GM23338 (cell line): Measurements from ENCODE around the gene ASXL3.

Experiments
- CREB1 ChIP-seq: fragments of 250-450 bp; sonication (Bioruptor Pico); IDR thresholded peaks from 2 replicates; pipeline ENCODE4 v1.5.0; 2020; ENCODE audit warnings: low read depth, mild to moderate bottlenecking, moderate library complexity
- CTCF ChIP-seq, 2 experiments: fragments of 200-600 bp in 1 of 2; sonication (generic) in 1 of 2; conservative IDR thresholded peaks; 2 replicates each; pipeline versions ENCODE4 v1.5.1 to v1.6.1; 2016 to 2017; ENCODE audit warnings: antibody characterized with exemption in 2 of 2, low read depth in 2 of 2, mild to moderate bottlenecking in 2 of 2, moderate library complexity in 1 of 2
- EZH2 ChIP-seq: fragments of 200-600 bp; sonication (generic); IDR thresholded peaks from one replicate; pipeline ENCODE4 v1.8.0; 2017; ENCODE audit warnings: antibody characterized with exemption, mild to moderate bottlenecking, low read depth; ENCODE audit not compliant: unreplicated experiment
- EZH2phosphoT487 ChIP-seq: fragments of 200-600 bp; sonication (generic); IDR thresholded peaks from one replicate; pipeline ENCODE4 v1.8.1; 2018; ENCODE audit warnings: antibody characterized with exemption; ENCODE audit not compliant: unreplicated experiment
- JUNB ChIP-seq: IDR thresholded peaks from one replicate; pipeline ENCODE4 v1.6.1; 2016; ENCODE audit warnings: antibody characterized with exemption; ENCODE audit not compliant: unreplicated experiment
- NANOG ChIP-seq: IDR thresholded peaks from 2 replicates; pipeline ENCODE4 v1.6.1; 2016; ENCODE audit warnings: antibody characterized with exemption, borderline replicate concordance
- POLR2AphosphoS5 ChIP-seq: IDR thresholded peaks from 2 replicates; pipeline ENCODE4 v1.6.1; 2016; ENCODE audit warnings: antibody characterized with exemption, low read depth
- ZNF114 ChIP-seq: fragments of 250-450 bp; sonication (Bioruptor Pico); IDR thresholded peaks from 2 replicates; pipeline ENCODE4 v1.5.0; 2020; ENCODE audit warnings: mild to moderate bottlenecking, moderate library complexity
- TF ChIP-seq, protein P1 (sequence below): fragments of 250-450 bp; sonication (Bioruptor Pico); IDR thresholded peaks from 2 replicates; pipeline ENCODE4 v1.5.0; 2020; ENCODE audit warnings: mild to moderate bottlenecking, moderate library complexity
- TF ChIP-seq, protein P2 (sequence below): IDR thresholded peaks from one replicate; pipeline ENCODE4 v1.6.1; 2018; ENCODE audit warnings: antibody characterized with exemption; ENCODE audit not compliant: unreplicated experiment
- TF ChIP-seq, protein P3 (sequence below): IDR thresholded peaks from 2 replicates; pipeline ENCODE4 v1.6.1; 2016; ENCODE audit warnings: antibody characterized with exemption

GRCh38 chr18:33644494-33644893 is 66.5 kb downstream of the ASXL3 start:
- TF ChIP-seq CTCF (conservative IDR thresholded peaks at IDR 0.05; ENCODE audit: low read depth in 2 of 2) (no peak), EZH2 (no peak), POLR2AphosphoS5 (no peak), NANOG (no peak), JUNB (no peak), ZNF114 (no peak), CREB1 (no peak), EZH2phosphoT487 (no peak)
- TF ChIP-seq, protein P1, sequence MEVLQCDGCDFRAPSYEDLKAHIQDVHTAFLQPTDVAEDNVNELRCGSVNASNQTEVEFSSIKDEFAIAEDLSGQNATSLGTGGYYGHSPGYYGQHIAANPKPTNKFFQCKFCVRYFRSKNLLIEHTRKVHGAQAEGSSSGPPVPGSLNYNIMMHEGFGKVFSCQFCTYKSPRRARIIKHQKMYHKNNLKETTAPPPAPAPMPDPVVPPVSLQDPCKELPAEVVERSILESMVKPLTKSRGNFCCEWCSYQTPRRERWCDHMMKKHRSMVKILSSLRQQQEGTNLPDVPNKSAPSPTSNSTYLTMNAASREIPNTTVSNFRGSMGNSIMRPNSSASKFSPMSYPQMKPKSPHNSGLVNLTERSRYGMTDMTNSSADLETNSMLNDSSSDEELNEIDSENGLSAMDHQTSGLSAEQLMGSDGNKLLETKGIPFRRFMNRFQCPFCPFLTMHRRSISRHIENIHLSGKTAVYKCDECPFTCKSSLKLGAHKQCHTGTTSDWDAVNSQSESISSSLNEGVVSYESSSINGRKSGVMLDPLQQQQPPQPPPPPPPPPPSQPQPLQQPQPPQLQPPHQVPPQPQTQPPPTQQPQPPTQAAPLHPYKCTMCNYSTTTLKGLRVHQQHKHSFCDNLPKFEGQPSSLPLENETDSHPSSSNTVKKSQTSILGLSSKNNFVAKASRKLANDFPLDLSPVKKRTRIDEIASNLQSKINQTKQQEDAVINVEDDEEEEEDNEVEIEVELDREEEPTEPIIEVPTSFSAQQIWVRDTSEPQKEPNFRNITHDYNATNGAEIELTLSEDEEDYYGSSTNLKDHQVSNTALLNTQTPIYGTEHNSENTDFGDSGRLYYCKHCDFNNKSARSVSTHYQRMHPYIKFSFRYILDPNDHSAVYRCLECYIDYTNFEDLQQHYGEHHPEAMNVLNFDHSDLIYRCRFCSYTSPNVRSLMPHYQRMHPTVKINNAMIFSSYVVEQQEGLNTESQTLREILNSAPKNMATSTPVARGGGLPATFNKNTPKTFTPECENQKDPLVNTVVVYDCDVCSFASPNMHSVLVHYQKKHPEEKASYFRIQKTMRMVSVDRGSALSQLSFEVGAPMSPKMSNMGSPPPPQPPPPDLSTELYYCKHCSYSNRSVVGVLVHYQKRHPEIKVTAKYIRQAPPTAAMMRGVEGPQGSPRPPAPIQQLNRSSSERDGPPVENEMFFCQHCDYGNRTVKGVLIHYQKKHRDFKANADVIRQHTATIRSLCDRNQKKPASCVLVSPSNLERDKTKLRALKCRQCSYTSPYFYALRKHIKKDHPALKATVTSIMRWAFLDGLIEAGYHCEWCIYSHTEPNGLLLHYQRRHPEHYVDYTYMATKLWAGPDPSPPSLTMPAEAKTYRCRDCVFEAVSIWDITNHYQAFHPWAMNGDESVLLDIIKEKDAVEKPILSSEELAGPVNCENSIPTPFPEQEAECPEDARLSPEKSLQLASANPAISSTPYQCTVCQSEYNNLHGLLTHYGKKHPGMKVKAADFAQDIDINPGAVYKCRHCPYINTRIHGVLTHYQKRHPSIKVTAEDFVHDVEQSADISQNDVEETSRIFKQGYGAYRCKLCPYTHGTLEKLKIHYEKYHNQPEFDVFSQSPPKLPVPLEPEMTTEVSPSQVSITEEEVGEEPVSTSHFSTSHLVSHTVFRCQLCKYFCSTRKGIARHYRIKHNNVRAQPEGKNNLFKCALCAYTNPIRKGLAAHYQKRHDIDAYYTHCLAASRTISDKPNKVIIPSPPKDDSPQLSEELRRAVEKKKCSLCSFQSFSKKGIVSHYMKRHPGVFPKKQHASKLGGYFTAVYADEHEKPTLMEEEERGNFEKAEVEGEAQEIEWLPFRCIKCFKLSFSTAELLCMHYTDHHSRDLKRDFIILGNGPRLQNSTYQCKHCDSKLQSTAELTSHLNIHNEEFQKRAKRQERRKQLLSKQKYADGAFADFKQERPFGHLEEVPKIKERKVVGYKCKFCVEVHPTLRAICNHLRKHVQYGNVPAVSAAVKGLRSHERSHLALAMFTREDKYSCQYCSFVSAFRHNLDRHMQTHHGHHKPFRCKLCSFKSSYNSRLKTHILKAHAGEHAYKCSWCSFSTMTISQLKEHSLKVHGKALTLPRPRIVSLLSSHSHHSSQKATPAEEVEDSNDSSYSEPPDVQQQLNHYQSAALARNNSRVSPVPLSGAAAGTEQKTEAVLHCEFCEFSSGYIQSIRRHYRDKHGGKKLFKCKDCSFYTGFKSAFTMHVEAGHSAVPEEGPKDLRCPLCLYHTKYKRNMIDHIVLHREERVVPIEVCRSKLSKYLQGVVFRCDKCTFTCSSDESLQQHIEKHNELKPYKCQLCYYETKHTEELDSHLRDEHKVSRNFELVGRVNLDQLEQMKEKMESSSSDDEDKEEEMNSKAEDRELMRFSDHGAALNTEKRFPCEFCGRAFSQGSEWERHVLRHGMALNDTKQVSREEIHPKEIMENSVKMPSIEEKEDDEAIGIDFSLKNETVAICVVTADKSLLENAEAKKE (CRISPR knock-in tag): no peak
- TF ChIP-seq, protein P2, sequence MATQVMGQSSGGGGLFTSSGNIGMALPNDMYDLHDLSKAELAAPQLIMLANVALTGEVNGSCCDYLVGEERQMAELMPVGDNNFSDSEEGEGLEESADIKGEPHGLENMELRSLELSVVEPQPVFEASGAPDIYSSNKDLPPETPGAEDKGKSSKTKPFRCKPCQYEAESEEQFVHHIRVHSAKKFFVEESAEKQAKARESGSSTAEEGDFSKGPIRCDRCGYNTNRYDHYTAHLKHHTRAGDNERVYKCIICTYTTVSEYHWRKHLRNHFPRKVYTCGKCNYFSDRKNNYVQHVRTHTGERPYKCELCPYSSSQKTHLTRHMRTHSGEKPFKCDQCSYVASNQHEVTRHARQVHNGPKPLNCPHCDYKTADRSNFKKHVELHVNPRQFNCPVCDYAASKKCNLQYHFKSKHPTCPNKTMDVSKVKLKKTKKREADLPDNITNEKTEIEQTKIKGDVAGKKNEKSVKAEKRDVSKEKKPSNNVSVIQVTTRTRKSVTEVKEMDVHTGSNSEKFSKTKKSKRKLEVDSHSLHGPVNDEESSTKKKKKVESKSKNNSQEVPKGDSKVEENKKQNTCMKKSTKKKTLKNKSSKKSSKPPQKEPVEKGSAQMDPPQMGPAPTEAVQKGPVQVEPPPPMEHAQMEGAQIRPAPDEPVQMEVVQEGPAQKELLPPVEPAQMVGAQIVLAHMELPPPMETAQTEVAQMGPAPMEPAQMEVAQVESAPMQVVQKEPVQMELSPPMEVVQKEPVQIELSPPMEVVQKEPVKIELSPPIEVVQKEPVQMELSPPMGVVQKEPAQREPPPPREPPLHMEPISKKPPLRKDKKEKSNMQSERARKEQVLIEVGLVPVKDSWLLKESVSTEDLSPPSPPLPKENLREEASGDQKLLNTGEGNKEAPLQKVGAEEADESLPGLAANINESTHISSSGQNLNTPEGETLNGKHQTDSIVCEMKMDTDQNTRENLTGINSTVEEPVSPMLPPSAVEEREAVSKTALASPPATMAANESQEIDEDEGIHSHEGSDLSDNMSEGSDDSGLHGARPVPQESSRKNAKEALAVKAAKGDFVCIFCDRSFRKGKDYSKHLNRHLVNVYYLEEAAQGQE: no peak
- TF ChIP-seq, protein P3, sequence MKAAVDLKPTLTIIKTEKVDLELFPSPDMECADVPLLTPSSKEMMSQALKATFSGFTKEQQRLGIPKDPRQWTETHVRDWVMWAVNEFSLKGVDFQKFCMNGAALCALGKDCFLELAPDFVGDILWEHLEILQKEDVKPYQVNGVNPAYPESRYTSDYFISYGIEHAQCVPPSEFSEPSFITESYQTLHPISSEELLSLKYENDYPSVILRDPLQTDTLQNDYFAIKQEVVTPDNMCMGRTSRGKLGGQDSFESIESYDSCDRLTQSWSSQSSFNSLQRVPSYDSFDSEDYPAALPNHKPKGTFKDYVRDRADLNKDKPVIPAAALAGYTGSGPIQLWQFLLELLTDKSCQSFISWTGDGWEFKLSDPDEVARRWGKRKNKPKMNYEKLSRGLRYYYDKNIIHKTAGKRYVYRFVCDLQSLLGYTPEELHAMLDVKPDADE: no peak
